GM12873 (cell line): ENCODE measurements around the gene CNGB1.
A peak's percentile ranks its signal among the peaks of the same experiment; 100 is the strongest.

Source experiments
- CTCF ChIP-seq: IDR thresholded peaks from 2 replicates; pipeline ENCODE4 v1.5.1; 2012; ENCODE audit warnings: low read depth, mild to moderate bottlenecking, moderate library complexity, low read length, control low read depth; ENCODE audit not compliant: insufficient read depth; ENCODE audit errors: missing control alignments

Gene CNGB1

GRCh38 chr16:57859331-57859730 lies 111.6 kb downstream of the CNGB1 start:
- peak; percentile 27 for TF ChIP-seq CTCF

- no peak for TF ChIP-seq CTCF
These were observed 112.3 kb downstream of the CNGB1 start for GRCh38 chr16:57858635-57859034.

GRCh38 chr16:57855188-57855587 lies 115.7 kb downstream of the CNGB1 start:
- TF ChIP-seq CTCF: no peak

- TF ChIP-seq CTCF: no peak
These were observed 118.7 kb downstream of the CNGB1 start for GRCh38 chr16:57852189-57852588.

GRCh38 chr16:57848181-57848580 lies 122.7 kb downstream of the CNGB1 start:
- no peak for TF ChIP-seq CTCF

GRCh38 chr16:57846078-57846697 lies 124.7 kb downstream of the CNGB1 start:
- no peak for TF ChIP-seq CTCF

GRCh38 chr16:57845115-57845514 lies 125.8 kb downstream of the CNGB1 start:
- no peak for TF ChIP-seq CTCF
